Limb (tissue), 2 donors: ENCODE data around the gene KRT17.

ENCODE experiments used
- DNase-seq, 2 donors: peaks; one replicate each; pipeline ENCODE4 v3.0.0-alpha.2; 2016; ENCODE audit errors: extremely low spot score in 2 of 2

KRT17 gene

DNA sequence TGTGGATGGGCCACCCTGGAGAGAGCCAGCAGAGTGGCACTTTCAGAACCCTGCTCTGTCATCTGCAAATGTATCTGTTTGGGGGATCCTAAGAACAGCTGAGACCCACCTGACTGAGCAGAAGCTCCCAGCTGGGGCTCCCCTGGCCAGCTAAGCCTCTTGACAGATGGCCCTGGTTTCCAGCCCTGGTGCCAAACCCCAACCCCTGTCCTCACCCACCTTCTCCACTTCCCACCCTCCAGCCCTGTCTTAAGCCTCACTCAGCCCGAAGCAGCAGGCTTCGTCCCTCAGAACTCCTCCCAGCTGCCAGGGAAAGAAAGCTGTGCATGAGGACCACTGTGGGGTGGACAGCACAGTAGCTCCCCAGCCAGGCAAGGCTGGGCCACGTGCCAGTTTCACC is 49.0 kb downstream of the KRT17 start:
- DNase-seq: no peak

- no peak for DNase-seq
Measured at GRCh38 chr17:41571561-41572434, 52.6 kb downstream of the KRT17 start, which contains the start of gene KRT9. Gene KRT9, minus strand, starts transcription at chr17:41572059. Its CDS starts 67 bp downstream, at chr17:41571992.
